H1 (cell line): ENCODE results near the gene HMCN1. TPM values are rescaled to one million over a fixed set of nuclear protein-coding genes. Genes with fewer than 3 reads are reported as not detected.

ENCODE experiments used
- ATF3 ChIP-seq: IDR thresholded peaks from 2 replicates; pipeline ENCODE4 v1.6.1; 2011; ENCODE audit warnings: low read depth, mild to moderate bottlenecking, low read length; ENCODE audit not compliant: insufficient read depth
- E2F6 ChIP-seq: IDR thresholded peaks from 2 replicates; pipeline ENCODE4 v1.6.1; 2012; ENCODE audit warnings: inconsistent platforms
- polyA plus RNA-seq, 7 experiments: library from polyadenylated mRNA; depleted of rRNA in 3 of 7; stranded (reverse) in 5 of 7; unstranded in 2 of 7; fragments of >200 nt in 5 of 7; fragments of 200-250 nt in 2 of 7; gene quantifications; 1 replicate in 5 of 7; 2 replicates in 1 of 7; 4 replicates in 1 of 7; pipeline versions ENCODE4 v1.2.1 to v1.2.3, GENCODE V29; 2011 to 2013; ENCODE audit warnings: missing spikeins in 2 of 7, mixed read lengths in 2 of 7
- total RNA-seq: library from RNA; stranded (reverse); fragmentation: NEBNext Ultra II Directional; extraction: Animal tissue kit (Norgen Biotek cat#: 25700); gene quantifications from 2 replicates; pipeline ENCODE4 v1.2.1, GENCODE V29; 2021

HMCN1 gene
- total and polyA plus RNA-seq, 2 of the 8 experiments (the other 6 are each of a cell fraction or from before 2014, with no cell fraction given): 13.8 to 14.6 TPM

- TF ChIP-seq ATF3: no peak
- TF ChIP-seq E2F6: no peak
- TF ChIP-seq, all 59 proteins: peak for 0
Observed at GRCh38 chr1:186091222-186091720, 357.1 kb downstream of the HMCN1 start (continued).
